Breast epithelium (tissue), 4 donors: ENCODE measurements around the gene PATJ. TPM values are rescaled to one million over a fixed set of nuclear protein-coding genes. Genes with fewer than 3 reads are reported as not detected.

ENCODE experiments used
- DNase-seq, 2 donors: peaks; one replicate each; pipeline ENCODE4 v3.0.0-alpha.2; 2019; ENCODE audit warnings: low spot score in 2 of 2
- H3K27ac ChIP-seq, 2 donors: fragments of 200-600 bp; sonication (generic) in 1 of 2; one replicate each; pipeline ENCODE4 v1.5.1; 2016 to 2019; ENCODE audit warnings: mild to moderate bottlenecking in 1 of 2
- H3K27me3 ChIP-seq, 2 donors: fragments of 200-600 bp; sonication (generic) in 1 of 2; one replicate each; pipeline versions ENCODE4 v1.5.1 to v1.6.0; 2017 to 2019; ENCODE audit warnings: control low read depth in 1 of 2, mild to moderate bottlenecking in 1 of 2
- H3K36me3 ChIP-seq: fragments of 200-600 bp; one replicate; pipeline ENCODE4 v1.5.1; 2019
- H3K4me1 ChIP-seq, 2 donors: fragments of 200-600 bp; sonication (generic); one replicate each; pipeline ENCODE4 v1.5.1; 2016 to 2019; ENCODE audit warnings: control low read depth in 1 of 2
- H3K4me3 ChIP-seq, 3 donors: fragments of 200-600 bp; sonication (generic); 1 replicate in 2 of 3; 2 replicates in 1 of 3; pipeline ENCODE4 v1.5.1; 2016 to 2019; ENCODE audit warnings: mild to moderate bottlenecking in 3 of 3, moderate library complexity in 2 of 3
- H3K9me3 ChIP-seq, 2 donors: fragments of 200-600 bp; sonication (generic) in 1 of 2; one replicate each; pipeline ENCODE4 v1.5.1; 2016 to 2019; ENCODE audit warnings: control low read depth in 1 of 2
- CTCF ChIP-seq, 3 donors: fragments of 450-650 bp; IDR thresholded peaks; one replicate each; pipeline ENCODE4 v1.5.1; 2016 to 2017; ENCODE audit warnings: antibody characterized with exemption in 3 of 3, mild to moderate bottlenecking in 3 of 3, moderate library complexity in 3 of 3
- POLR2A ChIP-seq: fragments of 450-650 bp; IDR thresholded peaks from one replicate; pipeline ENCODE4 v1.6.1; 2016; ENCODE audit warnings: antibody characterized with exemption, mild to moderate bottlenecking, moderate library complexity
- POLR2AphosphoS5 ChIP-seq, 3 donors: sonication (generic); formaldehyde crosslinking; IDR thresholded peaks; one replicate each; pipeline ENCODE4 v1.6.1; 2017; ENCODE audit warnings: antibody characterized with exemption in 3 of 3
- intact Hi-C: fragments of 100-400 bp; cut with DNase I; formaldehyde crosslinking; loops from one replicate; pipeline ENCODE4 v1.15.1; 2023; ENCODE audit warnings: low total_unique reads
- total RNA-seq, 3 donors: library from RNA; depleted of rRNA; stranded (reverse); fragments of >200 nt; gene quantifications; one replicate each; pipeline ENCODE4 v1.1.0, GENCODE V29; 2016

The PATJ gene
- total RNA-seq, 3 donors from 2014 or later, result 20.8 to 193 (median 129) TPM

DNA sequence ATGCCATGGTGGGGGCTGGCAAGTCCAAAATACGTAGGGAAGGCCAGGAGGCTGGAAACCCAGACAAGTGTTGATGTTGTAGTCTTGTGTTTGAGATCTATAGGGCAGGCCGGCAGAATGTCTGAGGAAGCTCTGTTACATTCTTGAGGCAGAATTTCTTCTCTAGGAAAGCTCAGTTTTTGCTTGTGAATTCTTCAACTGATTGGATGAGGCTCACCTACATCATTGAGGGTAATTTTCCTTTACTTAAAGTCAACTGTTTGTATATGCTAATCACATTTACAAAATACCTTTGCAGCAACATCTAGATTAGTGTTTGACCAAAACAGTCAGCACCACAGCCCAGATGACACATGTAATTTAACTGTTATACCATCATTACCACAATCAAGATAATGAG lies 37.0 kb downstream of the PATJ start:
- Histone ChIP-seq H3K4me1 (no peaks in the 10 kb centered on the region), H3K27me3 (no peaks in the 10 kb centered on the region), H3K9me3 (no peaks in the 10 kb centered on the region), H3K4me3 (no peak overlapping the region), H3K27ac (no peak overlapping the region), H3K36me3 (no peaks in the 10 kb centered on the region)
- no peak for DNase-seq
- TF ChIP-seq POLR2AphosphoS5 (IDR thresholded peaks at IDR 0.05) (no peak), POLR2A (no peak), CTCF (IDR thresholded peaks at IDR 0.05) (no peak)
- intact Hi-C loops, result no loop called here

GRCh38 chr1:61781151-61781550 lies 38.9 kb downstream of the PATJ start:
- H3K4me1 ChIP-seq, result no peaks in the 10 kb centered on the region
- intact Hi-C loops, result no loop called here
- no peaks in the 10 kb centered on the region for H3K36me3 ChIP-seq
- no peak for DNase-seq
- no peak overlapping the region for H3K27ac ChIP-seq
- TF ChIP-seq POLR2A (no peak), POLR2AphosphoS5 (IDR thresholded peaks at IDR 0.05) (no peak), CTCF (IDR thresholded peaks at IDR 0.05) (no peak)
- H3K9me3 ChIP-seq, result no peaks in the 10 kb centered on the region
- no peak overlapping the region for H3K4me3 ChIP-seq
- H3K27me3 ChIP-seq, result no peaks in the 10 kb centered on the region

- DNase-seq, result no peak
- H3K4me3 ChIP-seq, result no peak overlapping the region
- H3K9me3 ChIP-seq, result no peaks in the 10 kb centered on the region
- H3K27ac ChIP-seq, result no peak overlapping the region
- H3K36me3 ChIP-seq, result no peaks in the 10 kb centered on the region
- no peaks in the 10 kb centered on the region for H3K4me1 ChIP-seq
- intact Hi-C loops, result no loop called here
- no peaks in the 10 kb centered on the region for H3K27me3 ChIP-seq
- TF ChIP-seq CTCF (IDR thresholded peaks at IDR 0.05), result no peak
- no peak for TF ChIP-seq POLR2AphosphoS5 (IDR thresholded peaks at IDR 0.05)
- no peak for TF ChIP-seq POLR2A
Measured at GRCh38 chr1:61782771-61783170, 40.5 kb downstream of the PATJ start.

- no peak for DNase-seq
- Histone ChIP-seq H3K27me3 (no peaks in the 10 kb centered on the region), H3K9me3 (no peaks in the 10 kb centered on the region), H3K4me1 (no peaks in the 10 kb centered on the region), H3K36me3 (no peaks in the 10 kb centered on the region), H3K4me3 (no peak overlapping the region), H3K27ac (no peak overlapping the region)
- intact Hi-C loops, result no loop called here
- TF ChIP-seq CTCF (IDR thresholded peaks at IDR 0.05) (no peak), POLR2AphosphoS5 (IDR thresholded peaks at IDR 0.05) (no peak), POLR2A (no peak)
Measured at GRCh38 chr1:61784726-61785125, 42.4 kb downstream of the PATJ start.

GRCh38 chr1:61790837-61791236 lies 48.6 kb downstream of the PATJ start:
- H3K36me3 ChIP-seq, result peaks cover 5% of the 10 kb centered on the region
- DNase-seq, result no peak
- H3K9me3 ChIP-seq, result no peaks in the 10 kb centered on the region
- no peaks in the 10 kb centered on the region for H3K27me3 ChIP-seq
- no peaks in the 10 kb centered on the region for H3K4me1 ChIP-seq
- intact Hi-C loops, result no loop called here
- H3K4me3 ChIP-seq, result no peak overlapping the region
- TF ChIP-seq POLR2AphosphoS5 (IDR thresholded peaks at IDR 0.05) (no peak), POLR2A (no peak), CTCF (IDR thresholded peaks at IDR 0.05) (no peak)
- no peak overlapping the region for H3K27ac ChIP-seq
